NCI-H1048 (cell line): ENCODE measurements around the gene SUCLG1.

Experiments
- DNase-seq: peaks from one replicate; lab custom pipeline; 2025; lab: John Stamatoyannopoulos, UW

SUCLG1 gene

DNA sequence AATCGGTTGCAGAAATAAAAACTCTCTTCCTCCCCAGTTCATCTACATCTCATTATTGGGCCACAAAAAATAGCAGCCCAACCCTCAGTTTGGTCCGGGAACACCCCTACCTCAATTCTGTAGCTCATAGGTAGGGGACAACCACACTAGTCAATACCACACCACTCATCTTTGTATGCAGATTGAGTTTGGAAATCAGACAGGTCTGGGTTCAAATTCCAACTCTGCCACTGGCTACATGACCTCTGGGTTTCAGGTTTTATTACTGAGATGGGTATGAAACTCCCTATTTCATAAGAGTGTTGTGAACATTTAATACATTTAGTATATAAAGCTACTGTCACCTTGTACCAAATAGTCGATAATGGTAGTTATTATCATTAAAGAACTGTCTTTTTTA is 2.2 kb upstream of the SUCLG1 start:
- no peak for DNase-seq

DNA sequence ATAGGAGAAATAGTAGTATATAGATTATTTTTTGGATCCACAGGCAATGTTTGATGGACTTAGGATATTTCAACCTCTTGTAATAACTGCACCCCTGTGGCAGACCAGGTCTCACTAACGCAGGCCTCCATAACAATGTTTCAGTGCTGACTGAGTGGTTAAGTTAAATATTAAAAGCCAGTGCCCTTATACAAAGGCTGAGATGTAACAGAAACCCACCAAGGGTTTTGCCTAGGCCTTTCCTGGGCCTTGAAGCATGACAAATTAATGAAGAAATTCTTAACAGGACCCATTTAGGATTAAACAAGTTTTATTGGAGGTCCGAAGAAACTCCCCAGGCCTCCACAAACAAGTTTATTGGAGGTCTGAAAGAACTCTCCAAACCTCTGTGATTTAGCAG is 1.6 kb upstream of the SUCLG1 start:
- DNase-seq: no peak

DNA sequence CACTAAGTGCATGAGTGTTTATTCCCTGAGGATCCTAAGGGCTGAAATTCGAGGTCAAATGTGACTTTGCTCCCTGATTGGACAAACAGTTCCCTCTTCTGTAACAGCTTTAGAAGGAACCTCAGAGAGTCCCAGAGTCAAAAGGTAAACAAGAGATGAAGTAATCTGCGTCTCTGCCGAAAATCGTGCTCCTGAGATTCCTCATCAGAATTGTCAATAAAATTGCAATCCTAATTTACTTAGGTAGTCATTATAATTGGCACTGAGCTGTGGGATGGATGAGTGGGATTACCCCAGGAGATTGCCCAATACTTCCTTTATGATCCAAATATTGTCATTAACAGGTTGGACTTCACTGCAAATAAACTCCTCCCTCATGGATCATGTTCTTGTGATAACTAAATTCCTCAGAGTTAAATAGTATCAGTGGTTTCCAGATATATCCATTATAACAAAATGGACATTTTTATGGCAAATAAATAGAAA is 907 bp upstream of the SUCLG1 start:
- no peak for DNase-seq

GRCh38 chr2:84458551-84459017 is 496 bp downstream of the SUCLG1 start:
- DNase-seq: no peak

DNA sequence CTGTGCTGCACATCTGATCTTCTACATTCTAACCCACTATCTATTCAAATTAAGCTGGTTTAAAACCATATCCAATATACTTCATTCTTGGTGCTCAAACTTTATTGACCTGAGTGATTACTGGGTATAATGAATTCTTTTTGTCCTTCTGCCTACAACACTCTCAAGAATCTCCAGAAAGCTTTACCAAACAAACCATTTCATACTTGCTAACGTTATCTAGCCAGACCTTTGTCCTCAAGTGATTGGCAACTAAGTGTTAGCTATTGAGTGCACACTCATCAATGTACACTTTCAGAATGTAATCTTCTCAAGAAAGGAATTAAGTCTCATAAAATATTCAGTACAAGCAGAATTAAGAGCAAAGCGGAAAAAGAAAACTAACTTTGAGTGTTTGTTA is 1.4 kb downstream of the SUCLG1 start:
- no peak for DNase-seq

DNA sequence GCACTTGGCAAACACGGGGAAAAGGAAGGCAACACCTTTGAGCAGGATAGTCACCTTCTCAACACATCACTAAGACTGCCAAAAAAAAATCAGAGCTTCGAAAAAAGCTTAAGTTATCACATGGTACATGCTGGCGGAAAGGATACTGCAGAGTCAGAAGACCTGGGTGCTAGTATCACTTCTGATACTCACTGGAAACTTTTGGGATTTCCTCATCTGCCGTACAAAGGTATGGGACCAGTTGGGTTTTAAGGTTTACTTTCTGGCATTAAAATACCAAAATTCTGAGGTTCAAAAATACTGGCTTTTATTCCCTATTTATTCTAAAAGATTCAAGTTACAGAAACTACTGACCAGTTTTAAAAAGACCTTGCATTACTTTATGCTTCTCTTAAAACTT is 2.9 kb downstream of the SUCLG1 start:
- no peak for DNase-seq

DNA sequence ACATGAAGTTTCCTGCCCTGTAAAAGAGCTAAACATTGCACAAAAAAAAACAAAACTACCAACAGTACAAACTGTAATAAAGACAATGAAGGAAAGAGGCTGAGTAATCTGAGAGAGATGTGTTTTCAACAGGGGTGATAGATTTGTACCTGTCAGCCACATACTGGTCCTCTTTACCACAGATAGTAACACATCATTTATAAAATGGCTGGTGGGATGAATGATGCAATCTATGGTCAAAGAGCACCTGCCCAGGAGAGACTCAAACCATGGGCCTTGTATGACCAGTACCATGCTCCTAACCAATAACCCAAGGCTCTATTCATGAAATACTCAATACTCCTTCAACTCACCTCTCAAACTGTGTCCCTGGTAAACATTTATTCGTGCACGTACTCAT is 4.5 kb downstream of the SUCLG1 start:
- DNase-seq: no peak

DNA sequence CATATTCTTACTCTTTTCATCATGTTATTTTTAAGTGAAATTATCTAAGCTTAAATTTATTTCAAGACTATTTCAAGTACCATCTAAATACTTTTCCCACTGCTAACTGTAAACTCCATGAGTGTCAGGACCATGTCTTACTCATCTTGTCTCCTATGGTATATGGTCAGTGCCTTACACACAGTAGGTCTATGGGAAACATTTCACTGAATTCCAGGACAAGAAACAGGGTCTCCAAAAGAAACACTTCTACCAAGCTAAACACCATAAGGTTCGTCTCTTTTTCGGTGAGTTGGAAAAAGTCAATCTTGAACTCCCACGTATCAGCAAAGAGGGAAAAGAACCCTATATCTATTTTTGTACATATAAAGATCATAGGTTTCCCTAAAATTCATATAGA is 6.5 kb downstream of the SUCLG1 start:
- DNase-seq: no peak

DNA sequence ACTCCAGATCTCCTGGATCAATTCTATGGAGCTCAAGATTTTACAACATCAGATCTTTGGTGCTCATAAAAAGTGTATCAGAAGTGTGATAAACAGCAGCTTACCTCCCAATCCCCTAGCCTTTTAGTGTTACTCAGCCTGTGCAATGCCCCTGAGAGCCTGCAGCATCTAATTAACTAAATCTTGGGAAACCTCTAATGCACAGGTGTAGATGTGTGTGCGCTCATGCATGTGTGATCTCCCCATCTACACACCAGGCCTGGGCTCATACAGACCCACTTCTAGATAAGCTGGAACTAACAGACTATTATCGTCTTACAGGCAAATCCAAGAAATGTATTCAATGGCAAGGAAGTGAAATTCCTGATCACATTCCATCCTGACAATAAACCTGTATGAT is 7.5 kb downstream of the SUCLG1 start:
- no peak for DNase-seq

- no peak for DNase-seq
Measured at GRCh38 chr2:84450288-84451227, 8.5 kb downstream of the SUCLG1 start.

- no peak for DNase-seq
Measured at GRCh38 chr2:84449711-84450110, 9.4 kb downstream of the SUCLG1 start.

- DNase-seq: no peak
Measured at GRCh38 chr2:84449055-84449454, 10.0 kb downstream of the SUCLG1 start.

DNA sequence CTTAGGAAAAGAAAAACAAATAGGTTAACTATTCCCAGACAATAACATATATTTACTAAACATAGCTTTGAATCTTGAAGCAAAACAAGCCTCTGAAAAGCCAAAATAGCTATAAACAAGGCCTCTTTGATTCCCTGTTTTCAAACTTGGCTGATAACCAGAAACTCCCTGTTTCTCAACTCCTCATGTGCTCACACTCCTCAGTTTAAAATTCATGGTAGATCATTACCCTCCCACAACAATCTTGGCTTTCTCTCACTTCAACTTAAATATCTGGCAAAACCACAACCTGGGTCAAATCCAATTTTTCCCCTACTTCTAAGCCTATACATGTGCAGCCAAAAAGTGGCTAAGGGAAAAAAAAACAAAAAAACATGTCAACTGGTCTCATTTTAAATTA is 15.6 kb downstream of the SUCLG1 start:
- DNase-seq: no peak

- DNase-seq: no peak
Measured at GRCh38 chr2:84442888-84443287, 16.2 kb downstream of the SUCLG1 start.

DNA sequence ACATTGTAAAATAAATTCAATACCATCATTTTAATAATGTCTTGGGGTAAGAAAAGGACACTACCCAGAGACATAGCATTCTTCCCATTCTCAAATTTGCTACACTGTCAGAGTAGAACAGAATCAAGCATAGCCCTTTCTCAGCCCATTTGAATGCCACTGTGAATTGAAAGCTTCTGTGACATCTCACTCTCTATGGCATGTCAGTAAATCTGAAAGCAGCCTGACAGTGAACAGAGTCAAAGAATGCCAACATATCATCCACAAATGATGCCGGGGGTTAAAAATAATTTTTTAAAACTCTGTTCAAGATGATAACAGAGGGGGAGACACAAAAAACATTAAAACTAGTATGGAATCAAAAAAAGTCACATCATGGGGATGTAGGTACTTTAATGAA is 17.6 kb downstream of the SUCLG1 start:
- DNase-seq: no peak

DNA sequence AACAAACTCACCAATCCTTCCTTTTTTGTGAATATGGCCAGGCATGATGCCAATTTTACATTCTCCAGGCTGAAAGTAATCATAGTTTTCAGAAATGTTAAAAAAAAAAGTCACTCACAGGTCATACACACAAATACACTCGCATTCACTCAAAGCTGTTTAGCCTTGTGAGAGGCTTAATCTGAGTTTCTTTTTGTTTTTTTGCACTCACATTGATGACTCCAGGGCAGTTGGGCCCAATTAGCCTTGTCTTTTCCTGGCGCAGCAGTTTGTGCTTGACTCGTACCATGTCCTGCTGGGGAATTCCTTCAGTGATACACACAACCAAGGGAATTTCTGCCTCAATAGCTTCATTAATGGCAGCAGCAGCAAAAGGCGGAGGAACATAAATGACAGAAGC is 18.0 kb downstream of the SUCLG1 start:
- no peak for DNase-seq

GRCh38 chr2:84435345-84436025 is 23.6 kb downstream of the SUCLG1 start:
- no peak for DNase-seq

DNA sequence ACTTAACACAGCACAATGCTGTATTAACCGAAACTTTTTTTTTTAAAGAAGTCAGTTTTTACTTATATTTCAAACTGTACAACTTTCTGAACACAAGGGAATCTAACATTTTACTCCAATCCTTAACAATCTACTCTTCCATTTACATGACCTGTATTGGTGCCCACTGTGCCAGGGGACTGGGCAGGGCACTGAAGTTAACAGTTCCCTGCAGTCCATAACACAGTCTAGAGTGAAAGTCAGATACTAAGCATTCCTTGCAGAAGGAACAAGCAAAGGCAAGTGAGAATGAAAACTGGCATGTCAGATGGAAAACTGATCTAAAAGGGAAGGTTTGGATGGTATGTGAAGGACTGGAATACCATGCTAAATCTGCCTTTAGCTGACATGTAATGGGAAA is 29.8 kb downstream of the SUCLG1 start:
- no peak for DNase-seq

GRCh38 chr2:84427235-84428138 is 31.6 kb downstream of the SUCLG1 start:
- DNase-seq: no peak

- no peak for DNase-seq
Measured at GRCh38 chr2:84425310-84425709, 33.8 kb downstream of the SUCLG1 start.

DNA sequence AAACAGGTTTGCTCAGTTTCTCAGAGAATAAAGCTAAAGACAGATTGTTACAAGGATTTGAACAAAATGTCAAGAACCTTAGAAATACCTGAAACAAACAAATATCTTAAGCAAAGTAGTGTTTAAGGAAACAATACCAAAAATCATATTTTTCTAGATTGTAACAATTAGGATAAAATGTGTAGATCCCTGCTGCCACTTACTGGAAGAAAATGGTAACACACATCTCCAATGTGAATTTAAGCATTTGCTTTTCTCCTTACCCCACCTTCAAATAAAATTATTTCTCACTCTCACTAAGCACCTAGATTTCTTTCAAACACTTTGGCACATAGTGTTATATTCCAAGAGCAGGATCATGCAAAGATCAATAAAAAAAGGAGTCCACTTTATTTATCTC is 34.9 kb downstream of the SUCLG1 start:
- no peak for DNase-seq

DNA sequence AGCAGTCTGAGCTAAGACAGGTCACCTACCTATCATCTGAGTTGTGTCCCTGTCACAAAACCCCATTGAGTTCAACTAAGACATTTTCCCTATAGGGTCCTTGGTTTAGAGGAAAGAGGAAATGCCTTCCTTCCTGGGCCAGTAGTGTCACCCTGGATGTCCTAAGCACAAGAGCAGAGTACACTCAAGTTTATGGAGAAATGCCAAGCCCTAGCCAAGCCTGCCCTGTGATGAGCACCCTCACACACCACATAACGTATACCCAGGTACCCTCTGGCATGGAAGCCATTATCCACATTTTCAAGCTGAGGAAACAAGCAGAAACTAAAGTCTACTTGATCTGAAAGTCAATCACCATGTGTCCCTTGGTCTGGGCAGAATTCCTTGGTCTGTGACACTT is 37.3 kb downstream of the SUCLG1 start:
- DNase-seq: no peak
